ENCODE measurements around the gene KIF21B.
"Not testable (repeated sequence)": the region's sequence is repeated elsewhere in the genome, so short reads cannot be mapped to it uniquely, and the experiment has no call there.

Gene KIF21B

GRCh38 chr1:200930285-200930684, 93.2 kb downstream of the KIF21B start:
- not testable (repeated sequence) for DNase-seq

GRCh38 chr1:200929530-200930278, 93.8 kb downstream of the KIF21B start:
- no peak for DNase-seq

GRCh38 chr1:200925831-200926230, 97.7 kb downstream of the KIF21B start:
- no peak for DNase-seq

- no peak for DNase-seq
These were observed 99.9 kb downstream of the KIF21B start for GRCh38 chr1:200923601-200924000.

GRCh38 chr1:200922406-200922805, 101.1 kb downstream of the KIF21B start:
- no peak for DNase-seq

- DNase-seq = no peak
These were observed 101.9 kb downstream of the KIF21B start for GRCh38 chr1:200921571-200922110.
